K562 (cell line): ENCODE results near the gene TENM3. TPM values are rescaled to one million over a fixed set of nuclear protein-coding genes. Genes with fewer than 3 reads are reported as not detected.

Experiments
- ATAC-seq: fragments of 200-7000 bp; cut with Tn5 transposase; 3 replicates; pipeline ENCODE4 v1.9.1; 2020; ENCODE audit warnings: moderate library complexity
- BruUV-seq: library from RNA; stranded (reverse); fragments of 400-500 nt; replicated peaks from 2 replicates; lab custom pipeline; 2021; lab: Mats Ljungman, UMichigan
- CTCF ChIA-PET: fragments of 300-600 bp; formaldehyde crosslinking; extraction: SDS; loops from one replicate; lab custom pipeline; 2021; ENCODE audit warnings: low intra/inter-chr PET ratio; lab: Yijun Ruan, JAX
- POLR2A ChIA-PET: fragments of 300-600, 350-650 bp; sonication (Branson Sonifier 250); formaldehyde crosslinking; extraction: SDS; loops from one replicate; lab custom pipeline; 2021; ENCODE audit warnings: antibody characterized with exemption, inconsistent platforms; lab: Yijun Ruan, JAX
- DNase-seq, 4 experiments: peaks; one replicate each; pipeline versions ENCODE4 v3.0.0 to v3.0.0-alpha.2; 2011 to 2018; ENCODE audit warnings: low spot score in 3 of 4, mixed read lengths in 3 of 4; ENCODE audit errors: extremely low read depth in 1 of 4
- FAIRE-seq: peaks from 2 replicates; lab custom pipeline; 2011; peaks lifted over from hg19 to GRCh38; lab: Jason Lieb, UNC
- H2AFZ ChIP-seq: 2 replicates; pipeline ENCODE4 v1.6.0; 2011; ENCODE audit warnings: low read depth, low read length, control low read depth, inconsistent platforms
- H3K27ac ChIP-seq: fragments of 200-600 bp; 3 replicates; pipeline ENCODE4 v1.8.0; 2011; ENCODE audit warnings: low read depth, mild to moderate bottlenecking, control low read depth, inconsistent platforms, low read length, moderate library complexity, mixed read lengths; ENCODE audit errors: extremely low read depth
- H3K27me3 ChIP-seq, 2 experiments: fragments of 300-600 bp in 1 of 2; 2 replicates in 1 of 2; 3 replicates in 1 of 2; pipeline versions ENCODE4 v1.6.0 to v1.8.0; 2011; ENCODE audit warnings: inconsistent platforms in 2 of 2, low read length in 2 of 2, mild to moderate bottlenecking in 1 of 2, mixed read lengths in 1 of 2, moderate library complexity in 1 of 2; ENCODE audit not compliant: control insufficient read depth in 2 of 2, insufficient read depth in 2 of 2
- H3K36me3 ChIP-seq: fragments of 300-600 bp; 3 replicates; pipeline ENCODE4 v1.8.0; 2011; ENCODE audit warnings: mild to moderate bottlenecking, low read length, inconsistent platforms; ENCODE audit not compliant: control insufficient read depth, insufficient read depth
- H3K4me1 ChIP-seq, 2 experiments: fragments of 200-600 bp in 1 of 2; replicated peaks in 1 of 2; 2 replicates in 1 of 2; 3 replicates in 1 of 2; pipeline versions ENCODE4 v1.5.1 to v1.8.0; 2011; ENCODE audit warnings: inconsistent platforms in 2 of 2, low read length in 2 of 2, mild to moderate bottlenecking in 1 of 2, mixed read lengths in 1 of 2, moderate library complexity in 1 of 2; ENCODE audit not compliant: control insufficient read depth in 2 of 2, insufficient read depth in 2 of 2
- H3K4me2 ChIP-seq: 2 replicates; pipeline ENCODE4 v1.6.1; 2011; ENCODE audit warnings: low read length, control low read depth, inconsistent platforms, mixed read lengths; ENCODE audit not compliant: insufficient read depth
- H3K4me3 ChIP-seq: fragments of 200-600 bp; sonication (generic), shearing (Covaris generic); 2 replicates; pipeline ENCODE4 v1.5.1; 2016; ENCODE audit warnings: control low read depth, inconsistent platforms
- H3K79me2 ChIP-seq: fragments of 200-600 bp; 3 replicates; pipeline ENCODE4 v1.8.0; 2011; ENCODE audit warnings: low read length, inconsistent platforms; ENCODE audit not compliant: control insufficient read depth, insufficient read depth
- H3K9ac ChIP-seq, 2 experiments: 2 replicates each; pipeline versions ENCODE4 v1.6.0 to v1.6.1; 2011; ENCODE audit warnings: low read depth in 2 of 2, low read length in 2 of 2, control low read depth in 1 of 2, inconsistent platforms in 1 of 2, mild to moderate bottlenecking in 1 of 2, mixed read lengths in 1 of 2; ENCODE audit not compliant: insufficient read depth in 1 of 2
- H3K9me1 ChIP-seq: one replicate; pipeline ENCODE4 v1.6.0; 2011; ENCODE audit warnings: inconsistent platforms, mild to moderate bottlenecking, low read length, moderate library complexity; ENCODE audit not compliant: control insufficient read depth, insufficient read depth
- H3K9me3 ChIP-seq: replicated peaks from 2 replicates; pipeline ENCODE4 v1.5.1; 2011; ENCODE audit warnings: low read depth, low read length, inconsistent platforms; ENCODE audit not compliant: control insufficient read depth, insufficient read depth
- H4K20me1 ChIP-seq: replicated peaks from 2 replicates; pipeline ENCODE4 v1.6.1; 2011; ENCODE audit warnings: low read length, inconsistent platforms, mixed read lengths; ENCODE audit not compliant: control insufficient read depth, insufficient read depth
- CHD4 ChIP-seq: fragments of 200-600 bp; sonication (generic); IDR thresholded peaks from 3 replicates; pipeline ENCODE4 v1.6.1; 2012; ENCODE audit warnings: low read depth, mild to moderate bottlenecking, mixed read lengths, low read length, inconsistent platforms; ENCODE audit not compliant: insufficient read depth, insufficient replicate concordance, poor library complexity, severe bottlenecking
- TAF15 ChIP-seq: fragments of 200-400 bp; formaldehyde crosslinking; IDR thresholded peaks from 2 replicates; pipeline ENCODE4 v1.6.1; 2017; ENCODE audit warnings: mild to moderate bottlenecking, low read depth, low read length, moderate library complexity
- WGBS: fragments of 100-300 bp; shearing (Covaris generic); methylation state at CpG from one replicate; pipeline ENCODE4 v1.1.6; 2016; ENCODE audit warnings: low coverage, mixed read lengths; ENCODE audit not compliant: insufficient coverage; ENCODE audit errors: missing lambda C conversion rate; 5-methylcytosine and 5-hydroxymethylcytosine counted together
- in situ Hi-C: fragments of 300-500 bp; cut with MboI; formaldehyde crosslinking; loops from 4 replicates; pipeline ENCODE4 v1.15.0; 2018; ENCODE audit warnings: inconsistent platforms, mixed read lengths
- intact Hi-C: fragments of 100-400 bp; cut with micrococcal nuclease; formaldehyde crosslinking; loops from 2 replicates; pipeline ENCODE4 v1.14.2; 2022
- polyA plus RNA-seq, 8 experiments: library from polyadenylated mRNA; depleted of rRNA in 4 of 8; stranded (reverse) in 5 of 8; unstranded in 3 of 8; fragments of >200 nt; fragmentation: Nextera tagmentation in 2 of 8; fragmentation: Illumina TruSeq in 1 of 8; extraction: Ambion mirVana in 2 of 8; extraction: Trizol in 1 of 8; gene quantifications; 2 replicates each; pipeline versions ENCODE4 v1.2.1 to v1.2.3, GENCODE V29; 2011 to 2014; ENCODE audit warnings: inconsistent platforms in 1 of 8, missing spikeins in 1 of 8
- total RNA-seq, 7 experiments: library from RNA; depleted of rRNA in 6 of 7; stranded (reverse); fragments of >200 nt in 6 of 7; fragmentation: Illumina TruSeq in 2 of 7; extraction: Trizol in 2 of 7; gene quantifications; 2 replicates each; pipeline versions ENCODE4 v1.2.1 to v1.2.3, GENCODE V29; 2011 to 2021; ENCODE audit warnings: low replicate concordance in 1 of 7
- TF ChIP-seq, protein P1 (sequence below): sonication (generic); formaldehyde crosslinking; IDR thresholded peaks from 2 replicates; pipeline ENCODE4 v1.8.0; 2022; ENCODE audit warnings: mild to moderate bottlenecking, missing genetic modification reagents, borderline replicate concordance
- TF ChIP-seq, protein P2 (sequence below): sonication (generic); formaldehyde crosslinking; IDR thresholded peaks from 2 replicates; pipeline ENCODE4 v1.8.0; 2023; ENCODE audit warnings: missing genetic modification reagents, mild to moderate bottlenecking, borderline replicate concordance

Gene TENM3
- total and polyA plus RNA-seq, 9 of the 15 experiments (the other 6 are each of a cell fraction or from before 2014, with no cell fraction given) = 0.01 to 0.02 TPM; not detected in 7

- BruUV-seq = no TSS peak
- Histone ChIP-seq H4K20me1 (no peaks in the 10 kb centered on the region), H3K27ac (no peak overlapping the region), H3K79me2 (no peaks in the 10 kb centered on the region), H3K36me3 (no peaks in the 10 kb centered on the region), H2AFZ (no peak overlapping the region), H3K27me3 (no peaks in the 10 kb centered on the region), H3K4me3 (no peak overlapping the region), H3K4me2 (no peak overlapping the region), H3K9me1 (no peaks in the 10 kb centered on the region), H3K9me3 (no peaks in the 10 kb centered on the region), H3K9ac (no peak overlapping the region), H3K4me1 (no peaks in the 10 kb centered on the region)
- ChIA-PET POLR2A (interaction anchor here (1.0 kb wide), 1 partner anchor 10 kb away, joined by 3 read pairs; no protein-coding TSS in a partner anchor), CTCF (no interaction called here)
- in situ Hi-C loops (no loop called here), intact Hi-C loops (no loop called here)
- ATAC-seq = no peak
- no peak for DNase-seq
- WGBS = 0% methylated on average over 2 of the region's 2 CpGs
- no peak for FAIRE-seq
- TF ChIP-seq CHD4 (no peak), TAF15 (no peak)
- TF ChIP-seq, protein P1, sequence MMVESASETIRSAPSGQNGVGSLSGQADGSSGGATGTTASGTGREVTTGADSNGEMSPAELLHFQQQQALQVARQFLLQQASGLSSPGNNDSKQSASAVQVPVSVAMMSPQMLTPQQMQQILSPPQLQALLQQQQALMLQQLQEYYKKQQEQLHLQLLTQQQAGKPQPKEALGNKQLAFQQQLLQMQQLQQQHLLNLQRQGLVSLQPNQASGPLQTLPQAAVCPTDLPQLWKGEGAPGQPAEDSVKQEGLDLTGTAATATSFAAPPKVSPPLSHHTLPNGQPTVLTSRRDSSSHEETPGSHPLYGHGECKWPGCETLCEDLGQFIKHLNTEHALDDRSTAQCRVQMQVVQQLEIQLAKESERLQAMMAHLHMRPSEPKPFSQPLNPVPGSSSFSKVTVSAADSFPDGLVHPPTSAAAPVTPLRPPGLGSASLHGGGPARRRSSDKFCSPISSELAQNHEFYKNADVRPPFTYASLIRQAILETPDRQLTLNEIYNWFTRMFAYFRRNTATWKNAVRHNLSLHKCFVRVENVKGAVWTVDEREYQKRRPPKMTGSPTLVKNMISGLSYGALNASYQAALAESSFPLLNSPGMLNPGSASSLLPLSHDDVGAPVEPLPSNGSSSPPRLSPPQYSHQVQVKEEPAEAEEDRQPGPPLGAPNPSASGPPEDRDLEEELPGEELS = no peak
- TF ChIP-seq, protein P2, sequence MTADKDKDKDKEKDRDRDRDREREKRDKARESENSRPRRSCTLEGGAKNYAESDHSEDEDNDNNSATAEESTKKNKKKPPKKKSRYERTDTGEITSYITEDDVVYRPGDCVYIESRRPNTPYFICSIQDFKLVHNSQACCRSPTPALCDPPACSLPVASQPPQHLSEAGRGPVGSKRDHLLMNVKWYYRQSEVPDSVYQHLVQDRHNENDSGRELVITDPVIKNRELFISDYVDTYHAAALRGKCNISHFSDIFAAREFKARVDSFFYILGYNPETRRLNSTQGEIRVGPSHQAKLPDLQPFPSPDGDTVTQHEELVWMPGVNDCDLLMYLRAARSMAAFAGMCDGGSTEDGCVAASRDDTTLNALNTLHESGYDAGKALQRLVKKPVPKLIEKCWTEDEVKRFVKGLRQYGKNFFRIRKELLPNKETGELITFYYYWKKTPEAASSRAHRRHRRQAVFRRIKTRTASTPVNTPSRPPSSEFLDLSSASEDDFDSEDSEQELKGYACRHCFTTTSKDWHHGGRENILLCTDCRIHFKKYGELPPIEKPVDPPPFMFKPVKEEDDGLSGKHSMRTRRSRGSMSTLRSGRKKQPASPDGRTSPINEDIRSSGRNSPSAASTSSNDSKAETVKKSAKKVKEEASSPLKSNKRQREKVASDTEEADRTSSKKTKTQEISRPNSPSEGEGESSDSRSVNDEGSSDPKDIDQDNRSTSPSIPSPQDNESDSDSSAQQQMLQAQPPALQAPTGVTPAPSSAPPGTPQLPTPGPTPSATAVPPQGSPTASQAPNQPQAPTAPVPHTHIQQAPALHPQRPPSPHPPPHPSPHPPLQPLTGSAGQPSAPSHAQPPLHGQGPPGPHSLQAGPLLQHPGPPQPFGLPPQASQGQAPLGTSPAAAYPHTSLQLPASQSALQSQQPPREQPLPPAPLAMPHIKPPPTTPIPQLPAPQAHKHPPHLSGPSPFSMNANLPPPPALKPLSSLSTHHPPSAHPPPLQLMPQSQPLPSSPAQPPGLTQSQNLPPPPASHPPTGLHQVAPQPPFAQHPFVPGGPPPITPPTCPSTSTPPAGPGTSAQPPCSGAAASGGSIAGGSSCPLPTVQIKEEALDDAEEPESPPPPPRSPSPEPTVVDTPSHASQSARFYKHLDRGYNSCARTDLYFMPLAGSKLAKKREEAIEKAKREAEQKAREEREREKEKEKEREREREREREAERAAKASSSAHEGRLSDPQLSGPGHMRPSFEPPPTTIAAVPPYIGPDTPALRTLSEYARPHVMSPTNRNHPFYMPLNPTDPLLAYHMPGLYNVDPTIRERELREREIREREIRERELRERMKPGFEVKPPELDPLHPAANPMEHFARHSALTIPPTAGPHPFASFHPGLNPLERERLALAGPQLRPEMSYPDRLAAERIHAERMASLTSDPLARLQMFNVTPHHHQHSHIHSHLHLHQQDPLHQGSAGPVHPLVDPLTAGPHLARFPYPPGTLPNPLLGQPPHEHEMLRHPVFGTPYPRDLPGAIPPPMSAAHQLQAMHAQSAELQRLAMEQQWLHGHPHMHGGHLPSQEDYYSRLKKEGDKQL (CRISPR knock-in tag) = no peak
These were observed 505.7 kb downstream of the TENM3 start for GRCh38 chr4:182748949-182749348.
